ENCODE results near the gene C3orf49. TPM values are rescaled to one million over a fixed set of nuclear protein-coding genes. Genes with fewer than 3 reads are reported as not detected.

C3orf49 gene
- total and polyA plus RNA-seq, 2 of the 13 experiments (the other 11 are each of a cell fraction or from before 2014, with no cell fraction given) = not detected

- no peak for TF ChIP-seq PRDM10 (CRISPR knock-in tag; IDR thresholded peaks at IDR 0.05; ENCODE audit: low read depth)
- TF ChIP-seq SIN3A (IDR thresholded peaks at IDR 0.05; ENCODE audit: borderline replicate concordance, low read depth, low read length) = no peak
- TF ChIP-seq YEATS4 (CRISPR knock-in tag; IDR thresholded peaks at IDR 0.05; ENCODE audit: borderline replicate concordance) = peak; percentile 48
- TF ChIP-seq ZNF687 (CRISPR knock-in tag; IDR thresholded peaks at IDR 0.05) = peak; percentile 73
- 0 out of 2 replicates have a peak, but pooled peaks have one; percentile 55 for TF ChIP-seq NR3C1 (CRISPR knock-in tag; IDR thresholded peaks at IDR 0.05)
- TF ChIP-seq EEA1 (CRISPR knock-in tag; IDR thresholded peaks at IDR 0.05; ENCODE audit: borderline replicate concordance) = peak; percentile 65; the same call in 1 of the 2 replicates
- TF ChIP-seq ZBTB7A (CRISPR knock-in tag; IDR thresholded peaks at IDR 0.05) = 0 out of 2 replicates have a peak, but pooled peaks have one; percentile 45
- 0 out of 2 replicates have a peak, but pooled peaks have one; percentile 60 for TF ChIP-seq ZNF232 (CRISPR knock-in tag; IDR thresholded peaks at IDR 0.05; ENCODE audit: borderline replicate concordance)
- 0 out of 2 replicates have a peak, but pooled peaks have one; percentile 9 for TF ChIP-seq POLR2AphosphoS5 (IDR thresholded peaks at IDR 0.05; ENCODE audit: low read depth, low read length)
- TF ChIP-seq ISL2 (CRISPR knock-in tag; IDR thresholded peaks at IDR 0.05) = 0 out of 2 replicates have a peak, but pooled peaks have one; percentile 34
- peak; percentile 55; the same call in 1 of the 2 replicates for TF ChIP-seq PAX8 (CRISPR knock-in tag; IDR thresholded peaks at IDR 0.05; ENCODE audit: borderline replicate concordance)
- TF ChIP-seq CENPT (CRISPR knock-in tag; IDR thresholded peaks at IDR 0.05; ENCODE audit: low read depth) = no peak
- TF ChIP-seq ZNF558 (CRISPR knock-in tag; IDR thresholded peaks at IDR 0.05; ENCODE audit: borderline replicate concordance) = no peak
- no peak for TF ChIP-seq ZBTB33 (CRISPR knock-in tag; IDR thresholded peaks at IDR 0.05)
- TF ChIP-seq ZNF296 (CRISPR knock-in tag; conservative IDR thresholded peaks at IDR 0.05) = 0 out of 2 replicates have a peak, but pooled peaks have one; percentile 44
- no peak for TF ChIP-seq PAWR (CRISPR knock-in tag; IDR thresholded peaks at IDR 0.05; ENCODE audit: borderline replicate concordance)
Measured at GRCh38 chr3:63863150-63864007, 44.3 kb downstream of the C3orf49 start, which contains the start of the genes ATXN7 and THOC7 (continued).

Measured in HepG2 (cell line).